ENCODE measurements around the gene EML3. TPM values are rescaled to one million over a fixed set of nuclear protein-coding genes. Genes with fewer than 3 reads are reported as not detected.

Gene EML3
- polyA plus RNA-seq, 2 of the 4 experiments (the other 2 are of a cell fraction), result 15.2 to 27.2 TPM

GRCh38 chr11:62645946-62646824, 33.6 kb upstream of the EML3 start, which contains the start of gene GANAB (continued):
- TF ChIP-seq ATOH8 (CRISPR knock-in tag; IDR thresholded peaks at IDR 0.05; ENCODE audit: low read depth) (no peak), KDM1A (IDR thresholded peaks at IDR 0.05; ENCODE audit: low read depth) (no peak), POLR2A (IDR thresholded peaks at IDR 0.05; ENCODE audit: low read length) (peak; percentile 89), CBX2 (IDR thresholded peaks at IDR 0.05; ENCODE audit: borderline replicate concordance, low read depth) (no peak), POLR2AphosphoS2 (conservative IDR thresholded peaks at IDR 0.05; ENCODE audit: low read length) (no peak), CHD2 (IDR thresholded peaks at IDR 0.05; ENCODE audit: low read length, partially characterized antibody) (no peak), REST (IDR thresholded peaks at IDR 0.05) (no peak), RNF2 (IDR thresholded peaks at IDR 0.05; ENCODE audit: borderline replicate concordance, low read depth) (no peak), FOSL2 (IDR thresholded peaks at IDR 0.05) (no peak), FOSL2 (CRISPR knock-in tag; IDR thresholded peaks at IDR 0.05) (0 out of 2 replicates have a peak, but pooled peaks have one; percentile 7), GATA3 (IDR thresholded peaks at IDR 0.05; ENCODE audit: borderline replicate concordance) (peak; percentile 50; the same call in 1 of the 2 replicates), JUNB (IDR thresholded peaks at IDR 0.05) (no peak), HMGXB4 (CRISPR knock-in tag; IDR thresholded peaks at IDR 0.05; ENCODE audit: borderline replicate concordance) (no peak), HOXB5 (CRISPR knock-in tag; IDR thresholded peaks at IDR 0.05) (no peak), ZSCAN20 (CRISPR knock-in tag; IDR thresholded peaks at IDR 0.05) (no peak), ELK1 (IDR thresholded peaks at IDR 0.05; ENCODE audit: low read depth, low read length) (no peak), MAZ (IDR thresholded peaks at IDR 0.05; ENCODE audit: borderline replicate concordance, low read depth, low read length) (no peak), CBX8 (IDR thresholded peaks at IDR 0.05) (no peak), PBX3 (IDR thresholded peaks at IDR 0.05) (peak; percentile 80)

Measured in A549 (cell line).